HG03060 (cell line): Measurements from ENCODE around the gene SNRNP48.

Experiments
- ATAC-seq: cut with Tn5 transposase; IDR thresholded peaks from one replicate; pipeline ENCODE4 v1.9.1; 2021; ENCODE audit warnings: low read depth, moderate number of reproducible peaks; ENCODE audit not compliant: unreplicated experiment

Gene SNRNP48

GRCh38 chr6:7558781-7559180 lies 31.2 kb upstream of the SNRNP48 start:
- no peak for ATAC-seq

GRCh38 chr6:7559196-7559595 lies 30.8 kb upstream of the SNRNP48 start:
- ATAC-seq, result no peak

- ATAC-seq, result no peak
These were observed 30.2 kb upstream of the SNRNP48 start for GRCh38 chr6:7559651-7560385.

- ATAC-seq, result no peak
These were observed 28.6 kb upstream of the SNRNP48 start for GRCh38 chr6:7561153-7561964.

DNA sequence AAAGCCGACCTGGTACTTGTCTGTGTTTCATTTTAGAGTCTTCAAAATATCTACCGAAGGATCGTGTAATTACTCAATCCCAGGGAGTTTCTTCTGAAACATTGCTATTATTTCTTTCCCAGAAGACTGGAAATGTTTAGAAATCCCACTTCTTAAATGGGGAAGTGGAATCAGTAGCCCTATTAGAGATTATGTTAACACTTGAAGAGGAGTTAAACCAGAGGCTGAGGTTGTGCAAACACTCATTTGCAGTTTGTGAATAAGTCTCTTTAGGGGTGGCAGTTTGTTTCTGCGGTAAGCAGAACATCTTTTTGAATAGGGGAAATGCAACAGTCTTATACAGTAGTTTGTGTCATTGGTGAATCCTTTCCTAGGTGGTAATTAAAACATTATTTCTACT lies 27.2 kb upstream of the SNRNP48 start:
- no peak for ATAC-seq

DNA sequence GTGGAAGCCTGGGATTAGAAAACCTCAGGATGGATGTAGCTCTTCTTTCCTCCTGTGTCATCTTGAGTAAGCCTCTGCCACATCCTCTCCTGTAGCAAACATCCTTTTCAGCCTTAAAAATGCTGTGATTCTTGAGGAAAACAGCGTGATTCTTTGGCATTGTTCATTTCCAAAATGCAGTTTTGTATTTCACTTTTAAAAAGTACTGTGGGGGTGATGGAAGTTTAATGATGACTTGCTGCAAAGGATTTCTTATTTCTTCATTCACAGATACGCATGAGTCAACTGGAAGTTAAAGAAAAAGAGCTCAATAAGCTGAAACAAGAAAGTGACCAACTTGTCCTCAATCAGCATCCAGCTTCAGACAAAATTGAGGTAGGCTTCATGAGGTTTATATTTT lies 23.9 kb upstream of the SNRNP48 start:
- ATAC-seq, result no peak

DNA sequence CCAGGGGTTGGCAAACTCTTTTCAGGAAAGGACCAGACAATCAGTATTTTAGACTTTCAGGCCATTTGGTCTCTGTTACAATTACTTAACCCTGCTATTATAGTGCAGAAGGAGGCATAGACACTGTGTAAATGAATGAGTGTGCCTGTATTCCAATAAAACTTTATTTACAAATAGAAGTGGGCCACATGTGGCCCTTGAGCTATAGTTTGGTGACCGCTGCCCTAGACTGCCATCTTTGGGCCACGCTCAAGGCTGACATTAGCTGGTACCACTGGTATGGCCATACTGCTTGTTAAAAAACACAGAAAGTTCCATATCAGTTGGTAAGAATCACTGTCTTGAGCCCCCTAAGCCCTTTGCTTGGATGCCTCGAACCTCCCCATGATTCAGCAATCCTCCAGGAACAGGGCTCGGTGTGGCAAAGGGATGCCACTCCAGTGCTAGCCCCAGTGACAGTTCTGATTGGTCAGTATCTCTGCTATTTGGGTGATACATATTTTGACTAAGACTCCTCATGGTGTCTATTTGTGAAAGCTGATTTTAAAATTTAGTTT lies 23.3 kb upstream of the SNRNP48 start:
- no peak for ATAC-seq

GRCh38 chr6:7568021-7568420 lies 22.0 kb upstream of the SNRNP48 start:
- no peak for ATAC-seq

- ATAC-seq, result no peak
These were observed 20.9 kb upstream of the SNRNP48 start for GRCh38 chr6:7569082-7569481.

- ATAC-seq, result no peak
These were observed 17.6 kb upstream of the SNRNP48 start for GRCh38 chr6:7572213-7572943.

GRCh38 chr6:7574500-7574899 lies 15.5 kb upstream of the SNRNP48 start:
- ATAC-seq, result no peak

DNA sequence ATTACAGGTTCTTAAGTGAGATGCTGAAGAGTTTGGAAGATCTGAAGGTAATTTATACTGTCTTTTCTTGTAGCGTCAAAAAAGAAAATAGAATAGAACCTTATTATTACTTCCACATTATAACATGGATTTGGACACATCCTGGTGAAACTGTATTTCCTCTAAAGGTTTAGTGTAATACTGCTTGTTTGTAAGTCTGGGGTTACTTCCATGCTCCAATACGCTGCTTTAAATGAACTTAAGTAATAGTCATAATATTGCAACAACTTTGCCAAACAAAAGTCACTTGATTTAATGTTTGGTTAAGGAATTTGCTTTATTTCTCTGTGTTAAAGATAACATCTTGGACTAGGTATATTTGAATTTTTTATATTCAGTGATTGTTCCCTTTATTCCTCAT lies 11.5 kb upstream of the SNRNP48 start:
- no peak for ATAC-seq

DNA sequence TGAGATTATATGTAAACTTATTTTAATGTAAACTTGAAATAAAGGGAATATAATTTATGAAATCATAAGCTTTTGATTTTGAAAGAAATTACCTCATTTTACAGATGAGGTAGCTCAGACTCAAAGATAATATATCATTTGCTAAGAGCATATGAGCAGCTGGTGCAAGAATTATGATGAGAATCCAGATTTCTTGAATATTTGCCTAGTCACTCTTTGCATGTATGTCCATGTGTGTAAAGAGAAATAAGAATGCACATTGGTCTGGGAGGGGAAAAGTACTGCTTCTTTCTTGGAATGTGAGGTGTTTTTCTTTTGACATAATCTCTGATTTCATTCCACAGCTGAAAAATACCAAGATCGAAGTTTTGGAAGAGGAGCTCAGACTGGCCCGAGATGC lies 11.1 kb upstream of the SNRNP48 start:
- no peak for ATAC-seq

- ATAC-seq, result no peak
These were observed 10.1 kb upstream of the SNRNP48 start for GRCh38 chr6:7579851-7580250.

- ATAC-seq, result no peak
These were observed 9.5 kb upstream of the SNRNP48 start for GRCh38 chr6:7580537-7580926.

DNA sequence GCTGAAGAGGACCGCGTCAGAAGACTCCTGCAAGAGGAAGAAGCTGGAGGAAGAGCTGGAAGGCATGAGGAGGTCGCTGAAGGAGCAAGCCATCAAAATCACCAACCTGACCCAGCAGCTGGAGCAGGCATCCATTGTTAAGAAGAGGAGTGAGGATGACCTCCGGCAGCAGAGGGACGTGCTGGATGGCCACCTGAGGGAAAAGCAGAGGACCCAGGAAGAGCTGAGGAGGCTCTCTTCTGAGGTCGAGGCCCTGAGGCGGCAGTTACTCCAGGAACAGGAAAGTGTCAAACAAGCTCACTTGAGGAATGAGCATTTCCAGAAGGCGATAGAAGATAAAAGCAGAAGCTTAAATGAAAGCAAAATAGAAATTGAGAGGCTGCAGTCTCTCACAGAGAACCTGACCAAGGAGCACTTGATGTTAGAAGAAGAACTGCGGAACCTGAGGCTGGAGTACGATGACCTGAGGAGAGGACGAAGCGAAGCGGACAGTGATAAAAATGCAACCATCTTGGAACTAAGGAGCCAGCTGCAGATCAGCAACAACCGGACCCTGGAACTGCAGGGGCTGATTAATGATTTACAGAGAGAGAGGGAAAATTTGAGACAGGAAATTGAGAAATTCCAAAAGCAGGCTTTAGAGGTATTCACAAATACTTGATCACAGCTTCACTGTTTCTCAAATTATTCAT lies 8.9 kb upstream of the SNRNP48 start:
- ATAC-seq, result no peak

GRCh38 chr6:7585287-7585930 lies 4.6 kb upstream of the SNRNP48 start:
- ATAC-seq, result no peak

DNA sequence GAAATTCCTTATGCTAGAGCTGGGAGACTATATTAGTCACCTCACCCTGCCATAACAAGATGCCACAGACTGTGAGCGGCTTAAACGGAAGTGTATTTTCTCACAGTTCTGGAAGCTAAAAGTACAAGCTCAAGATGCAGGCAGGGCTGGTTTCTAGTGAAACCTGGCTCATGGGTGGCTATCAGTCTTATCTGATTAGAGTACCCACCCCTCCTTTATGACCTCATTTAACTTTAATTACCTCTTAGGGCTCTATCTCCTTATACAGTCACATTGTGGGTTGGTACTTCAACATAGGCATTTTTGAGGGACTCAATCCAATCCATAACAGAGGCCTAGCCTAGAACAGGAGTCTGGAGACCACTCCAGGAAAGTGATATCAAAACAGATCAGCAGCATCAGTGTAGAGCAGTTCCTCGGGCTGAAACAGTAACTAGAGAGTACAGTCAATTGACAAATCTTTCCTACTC lies 2.3 kb upstream of the SNRNP48 start:
- no peak for ATAC-seq

DNA sequence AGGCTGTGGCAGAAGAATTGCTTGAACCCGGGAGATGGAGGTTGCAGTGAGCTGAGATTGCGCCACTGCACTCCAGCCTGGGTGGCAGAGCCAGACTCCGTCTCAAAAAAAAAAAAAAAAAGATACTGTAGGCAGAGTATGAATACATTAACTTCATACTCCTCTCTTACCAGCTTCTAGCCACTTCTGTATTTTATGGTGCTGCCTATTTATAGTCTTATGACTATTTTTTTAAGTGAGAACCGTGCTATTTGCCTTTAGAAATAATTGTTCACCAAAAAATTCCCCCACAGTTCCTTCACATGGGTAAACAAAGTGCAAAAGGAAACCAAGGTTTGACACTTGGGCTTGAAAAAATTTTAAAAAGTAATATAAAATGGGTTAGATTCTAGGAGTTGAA lies 1.5 kb upstream of the SNRNP48 start:
- ATAC-seq, result no peak

- no peak for ATAC-seq
These were observed 777 bp upstream of the SNRNP48 start for GRCh38 chr6:7589221-7589620.
